Heart left ventricle (tissue), 13 donors: ENCODE measurements around the gene ADAMTSL5.

Experiments used
- CTCF ChIP-seq, 12 donors: fragments of 200-600 bp; sonication (generic) in 4 of 12; IDR thresholded peaks; one replicate each; pipeline versions ENCODE4 v1.5.0 to v1.8.0; 2018 to 2022; ENCODE audit warnings: antibody characterized with exemption in 12 of 12, mild to moderate bottlenecking in 5 of 12
- POLR2A ChIP-seq, 2 donors: fragments of 450-650 bp; IDR thresholded peaks; one replicate each; pipeline ENCODE4 v1.6.1; 2017; ENCODE audit warnings: antibody characterized with exemption in 2 of 2, mild to moderate bottlenecking in 2 of 2, moderate library complexity in 2 of 2
- donor health status: ischemic (EF 13 %, LVEDD 7.1; RV severe dilation, severe dysfunction).
- donor health status: DM: no; HTN: yes; CAD: no.
- donor health status: DM: no; HTN: no; CAD: no.
- donor health status: ischemic (EF 25% LVEDD 6.9; RV normal size, moderate dysfunction).
- donor health status: ischemic (EF 25% LVEDD 5.7; RV mildly dilated, moderate dysfunction).
- donor health status: ischemic (EF 35%, LVEDD 5.7; RV mildly dilated, moderate dysfunction).
- donor health status: nonischemic (EF 11% LVEDD 7.7; RV severe dilation, severe dysfunction).
- donor health status: DM: yes; HTN: yes; CAD: no.
- donor health status: PGD.
- donor health status: ischemic (EF 29% LVEDD 5.4; RV normal size, mild dysfunction).
- donor health status: nonischemic (EF 23%, LVEDD 6.1; RV moderate dilation, normal function).

GRCh38 chr19:1474011-1474764, 38.6 kb downstream of the ADAMTSL5 start:
- TF ChIP-seq CTCF (IDR thresholded peaks at IDR 0.05) (no peak), POLR2A (IDR thresholded peaks at IDR 0.05) (no peak)
